K562 (cell line): ENCODE results near the gene WDR27. TPM values are rescaled to one million over a fixed set of nuclear protein-coding genes. Genes with fewer than 3 reads are reported as not detected.

Experiments
- ATAC-seq: fragments of 200-7000 bp; cut with Tn5 transposase; 3 replicates; pipeline ENCODE4 v1.9.1; 2020; ENCODE audit warnings: moderate library complexity
- BruUV-seq: library from RNA; stranded (reverse); fragments of 400-500 nt; replicated peaks from 2 replicates; lab custom pipeline; 2021; lab: Mats Ljungman, UMichigan
- CTCF ChIA-PET: fragments of 300-600 bp; formaldehyde crosslinking; extraction: SDS; loops from one replicate; lab custom pipeline; 2021; ENCODE audit warnings: low intra/inter-chr PET ratio; lab: Yijun Ruan, JAX
- POLR2A ChIA-PET: fragments of 300-600, 350-650 bp; sonication (Branson Sonifier 250); formaldehyde crosslinking; extraction: SDS; loops from one replicate; lab custom pipeline; 2021; ENCODE audit warnings: antibody characterized with exemption, inconsistent platforms; lab: Yijun Ruan, JAX
- DNase-seq, 4 experiments: peaks; one replicate each; pipeline versions ENCODE4 v3.0.0 to v3.0.0-alpha.2; 2011 to 2018; ENCODE audit warnings: low spot score in 3 of 4, mixed read lengths in 3 of 4; ENCODE audit errors: extremely low read depth in 1 of 4
- FAIRE-seq: peaks from 2 replicates; lab custom pipeline; 2011; peaks lifted over from hg19 to GRCh38; lab: Jason Lieb, UNC
- H2AFZ ChIP-seq: 2 replicates; pipeline ENCODE4 v1.6.0; 2011; ENCODE audit warnings: low read depth, low read length, control low read depth, inconsistent platforms
- H3K27ac ChIP-seq: fragments of 200-600 bp; 3 replicates; pipeline ENCODE4 v1.8.0; 2011; ENCODE audit warnings: low read depth, mild to moderate bottlenecking, control low read depth, inconsistent platforms, low read length, moderate library complexity, mixed read lengths; ENCODE audit errors: extremely low read depth
- H3K27me3 ChIP-seq, 2 experiments: fragments of 300-600 bp in 1 of 2; 2 replicates in 1 of 2; 3 replicates in 1 of 2; pipeline versions ENCODE4 v1.6.0 to v1.8.0; 2011; ENCODE audit warnings: inconsistent platforms in 2 of 2, low read length in 2 of 2, mild to moderate bottlenecking in 1 of 2, mixed read lengths in 1 of 2, moderate library complexity in 1 of 2; ENCODE audit not compliant: control insufficient read depth in 2 of 2, insufficient read depth in 2 of 2
- H3K36me3 ChIP-seq: fragments of 300-600 bp; 3 replicates; pipeline ENCODE4 v1.8.0; 2011; ENCODE audit warnings: mild to moderate bottlenecking, low read length, inconsistent platforms; ENCODE audit not compliant: control insufficient read depth, insufficient read depth
- H3K4me1 ChIP-seq, 2 experiments: fragments of 200-600 bp in 1 of 2; replicated peaks in 1 of 2; 2 replicates in 1 of 2; 3 replicates in 1 of 2; pipeline versions ENCODE4 v1.5.1 to v1.8.0; 2011; ENCODE audit warnings: inconsistent platforms in 2 of 2, low read length in 2 of 2, mild to moderate bottlenecking in 1 of 2, mixed read lengths in 1 of 2, moderate library complexity in 1 of 2; ENCODE audit not compliant: control insufficient read depth in 2 of 2, insufficient read depth in 2 of 2
- H3K4me2 ChIP-seq: 2 replicates; pipeline ENCODE4 v1.6.1; 2011; ENCODE audit warnings: low read length, control low read depth, inconsistent platforms, mixed read lengths; ENCODE audit not compliant: insufficient read depth
- H3K4me3 ChIP-seq: fragments of 200-600 bp; sonication (generic), shearing (Covaris generic); 2 replicates; pipeline ENCODE4 v1.5.1; 2016; ENCODE audit warnings: control low read depth, inconsistent platforms
- H3K79me2 ChIP-seq: fragments of 200-600 bp; 3 replicates; pipeline ENCODE4 v1.8.0; 2011; ENCODE audit warnings: low read length, inconsistent platforms; ENCODE audit not compliant: control insufficient read depth, insufficient read depth
- H3K9ac ChIP-seq, 2 experiments: 2 replicates each; pipeline versions ENCODE4 v1.6.0 to v1.6.1; 2011; ENCODE audit warnings: low read depth in 2 of 2, low read length in 2 of 2, control low read depth in 1 of 2, inconsistent platforms in 1 of 2, mild to moderate bottlenecking in 1 of 2, mixed read lengths in 1 of 2; ENCODE audit not compliant: insufficient read depth in 1 of 2
- H3K9me1 ChIP-seq: one replicate; pipeline ENCODE4 v1.6.0; 2011; ENCODE audit warnings: inconsistent platforms, mild to moderate bottlenecking, low read length, moderate library complexity; ENCODE audit not compliant: control insufficient read depth, insufficient read depth
- H3K9me3 ChIP-seq: replicated peaks from 2 replicates; pipeline ENCODE4 v1.5.1; 2011; ENCODE audit warnings: low read depth, low read length, inconsistent platforms; ENCODE audit not compliant: control insufficient read depth, insufficient read depth
- H4K20me1 ChIP-seq: replicated peaks from 2 replicates; pipeline ENCODE4 v1.6.1; 2011; ENCODE audit warnings: low read length, inconsistent platforms, mixed read lengths; ENCODE audit not compliant: control insufficient read depth, insufficient read depth
- FOXP1 ChIP-seq: sonication (generic); formaldehyde crosslinking; IDR thresholded peaks from 2 replicates; pipeline ENCODE4 v1.8.0; 2022; ENCODE audit warnings: mild to moderate bottlenecking, missing genetic modification reagents
- KLF13 ChIP-seq: fragments of 450-650 bp; IDR thresholded peaks from 2 replicates; pipeline ENCODE4 v1.6.1; 2016; ENCODE audit warnings: missing genetic modification characterization, low read depth, mild to moderate bottlenecking, missing compliant biosample characterization, moderate library complexity, borderline replicate concordance
- MBD2 ChIP-seq: sonication (generic); IDR thresholded peaks from 2 replicates; pipeline ENCODE4 v1.6.1; 2016; ENCODE audit warnings: low read depth, borderline replicate concordance
- ZNF324 ChIP-seq: fragments of 250-450 bp; sonication (Bioruptor Pico); IDR thresholded peaks from 2 replicates; pipeline ENCODE4 v1.4.0; 2020; ENCODE audit warnings: mild to moderate bottlenecking
- WGBS: fragments of 100-300 bp; shearing (Covaris generic); methylation state at CpG from one replicate; pipeline ENCODE4 v1.1.6; 2016; ENCODE audit warnings: low coverage, mixed read lengths; ENCODE audit not compliant: insufficient coverage; ENCODE audit errors: missing lambda C conversion rate; 5-methylcytosine and 5-hydroxymethylcytosine counted together
- in situ Hi-C: fragments of 300-500 bp; cut with MboI; formaldehyde crosslinking; loops from 4 replicates; pipeline ENCODE4 v1.15.0; 2018; ENCODE audit warnings: inconsistent platforms, mixed read lengths
- intact Hi-C: fragments of 100-400 bp; cut with micrococcal nuclease; formaldehyde crosslinking; loops from 2 replicates; pipeline ENCODE4 v1.14.2; 2022
- polyA plus RNA-seq, 8 experiments: library from polyadenylated mRNA; depleted of rRNA in 4 of 8; stranded (reverse) in 5 of 8; unstranded in 3 of 8; fragments of >200 nt; fragmentation: Nextera tagmentation in 2 of 8; fragmentation: Illumina TruSeq in 1 of 8; extraction: Ambion mirVana in 2 of 8; extraction: Trizol in 1 of 8; gene quantifications; 2 replicates each; pipeline versions ENCODE4 v1.2.1 to v1.2.3, GENCODE V29; 2011 to 2014; ENCODE audit warnings: inconsistent platforms in 1 of 8, missing spikeins in 1 of 8
- total RNA-seq, 7 experiments: library from RNA; depleted of rRNA in 6 of 7; stranded (reverse); fragments of >200 nt in 6 of 7; fragmentation: Illumina TruSeq in 2 of 7; extraction: Trizol in 2 of 7; gene quantifications; 2 replicates each; pipeline versions ENCODE4 v1.2.1 to v1.2.3, GENCODE V29; 2011 to 2021; ENCODE audit warnings: low replicate concordance in 1 of 7

The WDR27 gene
- total and polyA plus RNA-seq, 9 of the 15 experiments (the other 6 are each of a cell fraction or from before 2014, with no cell fraction given), result 4.3 to 77.2 (median 22.7) TPM

- Histone ChIP-seq H3K27me3 (no peaks in the 10 kb centered on the region; a peak in 1 of 5 replicates), H3K4me1 (no peaks in the 10 kb centered on the region), H3K9ac (no peak overlapping the region), H4K20me1 (no peaks in the 10 kb centered on the region), H3K9me3 (no peaks in the 10 kb centered on the region), H3K27ac (no peak overlapping the region), H3K4me3 (no peak overlapping the region), H3K36me3 (no peaks in the 10 kb centered on the region), H2AFZ (no peak overlapping the region), H3K79me2 (no peaks in the 10 kb centered on the region), H3K4me2 (no peak overlapping the region), H3K9me1 (no peaks in the 10 kb centered on the region)
- TF ChIP-seq MBD2 (no peak), KLF13 (no peak)
- no peak for DNase-seq
- ATAC-seq, result no peak
- no TSS peak for BruUV-seq
- POLR2A ChIA-PET, result no interaction called here
- intact Hi-C loops (no loop called here), in situ Hi-C loops (no loop called here)
- 7% methylated on average over 5 of the region's 5 CpGs for WGBS
- CTCF ChIA-PET, result no interaction called here
- FAIRE-seq, result no peak
Observed at GRCh38 chr6:169536446-169537170, 165.2 kb downstream of the WDR27 start.

GRCh38 chr6:169534039-169534421, 167.8 kb downstream of the WDR27 start:
- ATAC-seq (no peak), DNase-seq (no peak), FAIRE-seq (no peak)
- POLR2A ChIA-PET, result no interaction called here
- no peak overlapping the region for H3K27ac ChIP-seq
- no peak overlapping the region for H2AFZ ChIP-seq
- no TSS peak for BruUV-seq
- WGBS, result 0% methylated on average over 3 of the region's 3 CpGs
- H4K20me1 ChIP-seq, result no peaks in the 10 kb centered on the region
- no peak overlapping the region for H3K4me3 ChIP-seq
- no peaks in the 10 kb centered on the region for H3K79me2 ChIP-seq
- no peak overlapping the region for H3K4me2 ChIP-seq
- no peaks in the 10 kb centered on the region for H3K9me1 ChIP-seq
- no peak overlapping the region for H3K9ac ChIP-seq
- in situ Hi-C loops (no loop called here), intact Hi-C loops (no loop called here)
- H3K36me3 ChIP-seq, result no peaks in the 10 kb centered on the region
- H3K4me1 ChIP-seq, result no peaks in the 10 kb centered on the region
- H3K9me3 ChIP-seq, result no peaks in the 10 kb centered on the region
- CTCF ChIA-PET, result no interaction called here
- TF ChIP-seq ZNF324 (CRISPR knock-in tag) (peak; percentile 96), FOXP1 (no peak)
- H3K27me3 ChIP-seq, result no peaks in the 10 kb centered on the region; a peak in 1 of 5 replicates
